K562 (cell line): ENCODE results near the gene CADM2.

ENCODE experiments used
- CREB1 ChIP-seq, 2 experiments: sonication (generic) in 1 of 2; formaldehyde crosslinking in 1 of 2; IDR thresholded peaks; 2 replicates each; pipeline versions ENCODE4 v1.6.1 to v1.8.0; 2012 to 2022; ENCODE audit warnings: inconsistent platforms in 1 of 2, mild to moderate bottlenecking in 1 of 2, missing genetic modification reagents in 1 of 2, moderate library complexity in 1 of 2
- ZNF274 ChIP-seq: IDR thresholded peaks from 2 replicates; pipeline ENCODE4 v1.6.1; 2011; ENCODE audit warnings: low read depth, mild to moderate bottlenecking, low read length, moderate library complexity, borderline replicate concordance

DNA sequence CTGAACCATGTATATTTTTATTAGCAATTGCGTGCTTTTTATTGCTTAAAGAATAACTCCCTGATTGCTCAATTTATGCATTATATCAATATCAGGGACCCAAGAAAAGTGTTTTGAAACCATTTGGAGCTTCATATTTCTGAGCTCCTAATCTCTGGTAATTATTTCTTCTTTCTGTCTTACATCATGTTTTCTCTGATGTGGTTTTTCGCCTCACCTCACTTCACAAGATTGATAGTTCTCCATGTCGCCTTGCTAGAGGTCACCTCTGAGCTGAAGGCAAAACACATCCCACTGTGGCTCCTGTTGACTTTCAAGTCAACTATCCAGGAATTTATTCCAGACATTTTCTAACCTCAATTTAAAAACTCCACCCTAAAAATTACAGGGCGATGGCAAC lies 837.4 kb downstream of the CADM2 start:
- TF ChIP-seq CREB1 (IDR thresholded peaks at IDR 0.05) (no peak), CREB1 (CRISPR knock-in tag; IDR thresholded peaks at IDR 0.05) (no peak), ZNF274 (no peak)
